HEK293T (cell line): ENCODE results near the gene FN1.

Source experiments
- ARNT ChIP-seq: fragments of 450-650 bp; IDR thresholded peaks from 2 replicates; pipeline ENCODE4 v1.6.1; 2017; ENCODE audit warnings: mild to moderate bottlenecking
- BHLHE40 ChIP-seq: fragments of 450-650 bp; IDR thresholded peaks from 2 replicates; pipeline ENCODE4 v1.6.1; 2016; ENCODE audit warnings: mild to moderate bottlenecking, moderate library complexity, borderline replicate concordance
- CTBP1 ChIP-seq: fragments of 450-650 bp; IDR thresholded peaks from 2 replicates; pipeline ENCODE4 v1.6.1; 2016; ENCODE audit warnings: borderline replicate concordance
- FOXA1 ChIP-seq: fragments of 450-650 bp; IDR thresholded peaks from 2 replicates; pipeline ENCODE4 v1.6.1; 2016; ENCODE audit warnings: mild to moderate bottlenecking
- FOXK2 ChIP-seq: fragments of 450-650 bp; IDR thresholded peaks from 2 replicates; pipeline ENCODE4 v1.6.1; 2016; ENCODE audit warnings: mild to moderate bottlenecking
- FOXM1 ChIP-seq: fragments of 450-650 bp; IDR thresholded peaks from 2 replicates; pipeline ENCODE4 v1.6.1; 2017; ENCODE audit warnings: mild to moderate bottlenecking, borderline replicate concordance
- LEF1 ChIP-seq: fragments of 450-650 bp; IDR thresholded peaks from 2 replicates; pipeline ENCODE4 v1.6.1; 2017; ENCODE audit warnings: mild to moderate bottlenecking, borderline replicate concordance
- NFRKB ChIP-seq: fragments of 450-650 bp; IDR thresholded peaks from 2 replicates; pipeline ENCODE4 v1.6.1; 2016; ENCODE audit warnings: mild to moderate bottlenecking, moderate library complexity
- PKNOX1 ChIP-seq: fragments of 450-650 bp; IDR thresholded peaks from 2 replicates; pipeline ENCODE4 v1.6.1; 2016
- SP1 ChIP-seq: fragments of 450-650 bp; IDR thresholded peaks from 2 replicates; pipeline ENCODE4 v1.6.1; 2017
- SUZ12 ChIP-seq: fragments of 450-650 bp; IDR thresholded peaks from 2 replicates; pipeline ENCODE4 v1.6.1; 2016; ENCODE audit warnings: mild to moderate bottlenecking
- TARDBP ChIP-seq: fragments of 450-650 bp; IDR thresholded peaks from 2 replicates; pipeline ENCODE4 v1.6.1; 2016
- ZNF384 ChIP-seq: fragments of 450-650 bp; IDR thresholded peaks from 2 replicates; pipeline ENCODE4 v1.6.1; 2016

DNA sequence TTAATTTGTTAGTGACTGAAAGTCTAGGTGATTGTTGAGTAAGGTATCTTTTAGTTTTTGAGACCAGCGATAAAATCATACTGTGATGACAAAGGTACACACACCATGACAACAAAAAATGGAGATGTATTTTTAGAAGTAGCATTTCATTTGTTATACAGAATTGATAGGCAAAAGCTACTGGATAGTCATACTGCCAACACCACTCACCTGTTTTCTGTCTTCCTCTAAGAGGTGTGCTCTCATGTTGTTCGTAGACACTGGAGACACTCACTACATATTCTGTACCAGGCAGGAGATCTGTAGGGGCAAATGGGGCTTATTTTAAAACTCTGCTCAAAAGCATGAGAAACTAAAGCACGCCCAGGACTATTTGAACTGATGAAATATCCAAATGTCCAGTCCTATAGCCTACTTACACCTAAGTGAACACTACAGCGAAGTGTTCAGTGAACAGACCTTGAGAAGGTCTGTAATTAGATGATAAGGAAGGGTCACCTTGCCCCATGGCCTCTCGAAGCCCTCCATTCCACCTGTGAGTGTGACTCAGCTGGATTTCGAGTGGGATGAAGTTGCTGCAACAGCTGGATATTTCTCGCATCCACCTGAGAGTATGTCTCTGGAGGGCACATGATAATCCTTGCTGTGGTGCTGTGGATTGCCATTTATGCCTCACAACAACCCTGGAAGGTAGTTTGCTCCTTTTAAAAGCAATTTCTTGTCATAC is 47.7 kb downstream of the FN1 start:
- TF ChIP-seq FOXA1 = no peak
- no peak for TF ChIP-seq ZNF384
- no peak for TF ChIP-seq BHLHE40
- TF ChIP-seq TARDBP = no peak
- TF ChIP-seq NFRKB = no peak
- TF ChIP-seq SP1 = no peak
- no peak for TF ChIP-seq ARNT
- TF ChIP-seq CTBP1 = no peak
- no peak for TF ChIP-seq PKNOX1
- TF ChIP-seq SUZ12 = no peak
- TF ChIP-seq FOXK2 = no peak
- TF ChIP-seq LEF1 = no peak
- no peak for TF ChIP-seq FOXM1
